Left renal pelvis (tissue), 4 donors: Measurements from ENCODE around the gene LHFPL3. TPM values are rescaled to one million over a fixed set of nuclear protein-coding genes. Genes with fewer than 3 reads are reported as not detected.
A peak's percentile ranks its signal among the peaks of the same experiment; 100 is the strongest.
"Not testable (repeated sequence)": the region's sequence is repeated elsewhere in the genome, so short reads cannot be mapped to it uniquely, and the experiment has no call there.

Experiments used
- DNase-seq, 4 donors: peaks; one replicate each; pipeline ENCODE4 v3.0.0-alpha.2; 2013; ENCODE audit warnings: low read depth in 4 of 4, low spot score in 3 of 4
- polyA plus RNA-seq, 4 donors: library from polyadenylated mRNA; unstranded; fragments of 120-200 nt; gene quantifications; one replicate each; pipeline ENCODE4 v1.2.1, GENCODE V29; 2013; ENCODE audit not compliant: insufficient read length in 4 of 4

The LHFPL3 gene
- polyA plus RNA-seq, 4 donors, result 0.15 to 8.5 (median 7.3) TPM

GRCh38 chr7:104923010-104923421 is 594.6 kb downstream of the LHFPL3 start:
- peak; percentile 58 to 75 (median 69) for DNase-seq

DNA sequence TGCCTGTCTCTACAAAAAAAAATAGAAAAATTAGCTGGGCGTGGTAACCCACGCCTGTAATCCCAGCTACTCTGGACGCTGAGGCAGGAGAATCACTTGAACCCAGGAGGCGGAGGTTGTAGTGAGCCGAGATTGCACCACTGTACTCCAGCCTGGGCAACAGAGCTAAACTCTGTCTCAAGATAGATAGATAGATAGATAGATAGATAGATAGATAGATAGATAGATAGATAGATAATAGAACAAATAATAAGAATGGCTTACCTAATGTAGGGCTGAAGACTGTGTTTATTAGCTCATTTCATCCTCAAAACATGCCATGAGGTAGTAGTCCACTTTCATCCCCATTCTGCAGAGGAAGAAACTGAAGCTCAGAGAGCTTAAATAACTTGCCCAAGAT is 597.8 kb downstream of the LHFPL3 start:
- not testable (repeated sequence) for DNase-seq

DNA sequence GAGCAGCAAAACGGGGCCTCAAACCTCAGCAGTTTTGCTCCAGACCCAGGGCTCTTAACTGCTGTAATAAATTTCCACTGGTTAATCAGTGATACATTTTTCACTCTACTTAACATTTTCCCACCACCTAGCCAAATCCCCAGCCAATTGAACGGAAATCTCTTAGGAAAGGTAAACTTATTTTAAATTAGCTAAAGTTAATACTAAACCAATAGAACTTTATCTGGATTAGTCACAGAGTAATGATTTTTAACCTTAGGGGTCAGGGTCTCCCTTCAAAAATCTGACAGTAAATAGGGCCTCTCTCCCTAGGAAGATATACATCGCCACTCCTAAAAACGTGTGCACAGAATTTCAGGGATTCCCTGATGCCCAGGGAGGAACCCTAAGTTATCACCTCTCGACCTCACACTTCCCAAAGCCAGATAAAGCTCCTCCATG is 598.2 kb downstream of the LHFPL3 start:
- peak in 3 of 4 donors; percentile 58 to 67 (median 64) for DNase-seq

DNA sequence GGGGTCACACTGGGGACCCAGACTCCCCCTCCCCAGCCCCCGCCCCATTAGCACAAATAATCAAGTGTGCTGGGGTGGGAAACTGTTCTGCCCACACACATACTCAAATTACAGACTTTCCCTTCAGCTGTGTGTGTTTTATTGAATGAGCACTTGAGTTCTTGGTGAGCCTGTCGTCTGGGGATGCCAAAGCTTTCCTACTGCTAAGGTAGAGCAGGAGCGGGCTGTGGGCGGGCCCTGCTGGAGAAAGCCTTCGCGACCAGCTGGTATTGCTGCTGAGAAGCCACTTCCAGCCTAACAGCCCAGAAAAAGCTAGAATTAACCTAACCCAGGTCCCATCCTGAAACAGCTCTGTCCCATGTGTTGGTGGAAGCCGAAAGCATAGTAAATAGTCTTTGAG is 598.7 kb downstream of the LHFPL3 start:
- DNase-seq, result peak in 1 of 4 donors; percentile 56

DNA sequence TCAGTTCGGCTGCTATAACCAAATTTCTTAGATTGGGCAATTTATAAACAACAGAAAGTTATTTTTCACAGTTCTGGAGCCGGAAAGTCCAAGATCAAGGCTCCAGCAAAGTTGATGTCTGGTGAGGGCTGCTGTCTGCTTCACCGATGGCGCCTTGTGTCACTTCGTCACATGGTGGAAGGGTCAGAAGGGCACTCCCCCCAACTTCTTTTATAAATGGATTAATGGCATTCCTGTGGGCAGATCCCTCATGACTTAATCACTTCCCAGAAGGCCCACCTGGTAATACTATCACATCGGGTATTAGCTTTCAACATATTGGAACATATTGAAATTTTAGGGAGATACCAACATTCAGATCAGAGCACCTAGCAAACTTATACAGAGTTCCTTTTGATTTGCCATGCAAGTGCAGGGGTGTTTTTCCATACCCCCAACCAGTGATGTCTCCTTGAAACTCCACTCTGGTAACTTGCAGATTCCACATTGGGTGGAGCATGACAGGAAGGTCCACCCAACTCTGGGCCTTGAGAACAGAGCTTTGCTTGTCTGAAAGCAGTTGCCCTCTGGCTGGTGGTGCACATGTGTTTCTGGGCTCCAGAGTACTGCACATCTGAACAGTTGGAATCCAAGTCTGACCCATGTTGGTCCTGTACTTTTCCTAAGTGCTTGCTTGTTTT is 600.5 kb downstream of the LHFPL3 start:
- DNase-seq, result no peak

- DNase-seq, result no peak
Measured at GRCh38 chr7:104929921-104930320, 601.5 kb downstream of the LHFPL3 start.

DNA sequence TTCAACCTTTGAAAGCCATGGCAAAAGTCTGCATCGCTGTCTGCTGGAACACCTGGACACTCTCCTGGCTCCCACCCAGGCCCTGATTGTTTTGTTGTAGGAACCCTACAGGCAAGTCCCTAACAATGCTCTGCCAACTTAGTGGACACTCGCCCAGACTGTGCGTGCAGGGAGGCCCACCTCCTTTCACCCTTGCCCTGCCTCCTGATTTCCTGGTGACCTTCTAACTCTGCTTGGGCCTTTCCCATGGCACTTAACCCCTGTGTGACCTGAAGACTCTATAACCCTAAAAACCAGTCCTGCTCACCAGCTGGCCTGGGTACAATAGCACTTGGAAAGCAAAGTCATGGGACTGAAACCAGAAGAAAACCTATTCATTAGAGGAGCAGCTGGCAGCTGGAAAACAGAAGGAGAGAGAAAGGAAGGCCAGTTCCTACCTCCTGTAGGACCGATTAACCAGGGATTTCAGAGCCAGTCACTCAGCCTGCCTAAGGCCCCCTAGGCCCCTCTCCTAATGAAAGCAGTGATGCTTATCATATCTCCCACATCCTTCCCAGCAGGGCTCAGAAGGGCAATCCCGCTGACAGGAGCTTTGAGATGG is 602.9 kb downstream of the LHFPL3 start:
- no peak for DNase-seq

DNA sequence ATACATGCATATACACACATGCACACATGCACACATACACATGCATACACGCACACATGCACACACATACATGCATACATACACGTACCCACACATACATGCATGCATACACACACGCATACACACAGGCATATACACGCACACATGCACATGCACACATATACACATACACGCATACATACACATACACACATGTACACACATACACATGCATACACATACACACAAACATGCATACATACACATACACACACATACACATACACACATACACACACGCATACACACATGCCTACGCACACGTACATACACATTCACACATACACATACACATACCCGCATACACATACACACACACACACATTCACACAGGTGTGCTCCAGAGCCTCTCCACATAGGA is 604.6 kb downstream of the LHFPL3 start:
- DNase-seq, result no peak

GRCh38 chr7:104933521-104933988 is 605.2 kb downstream of the LHFPL3 start:
- no peak for DNase-seq

DNA sequence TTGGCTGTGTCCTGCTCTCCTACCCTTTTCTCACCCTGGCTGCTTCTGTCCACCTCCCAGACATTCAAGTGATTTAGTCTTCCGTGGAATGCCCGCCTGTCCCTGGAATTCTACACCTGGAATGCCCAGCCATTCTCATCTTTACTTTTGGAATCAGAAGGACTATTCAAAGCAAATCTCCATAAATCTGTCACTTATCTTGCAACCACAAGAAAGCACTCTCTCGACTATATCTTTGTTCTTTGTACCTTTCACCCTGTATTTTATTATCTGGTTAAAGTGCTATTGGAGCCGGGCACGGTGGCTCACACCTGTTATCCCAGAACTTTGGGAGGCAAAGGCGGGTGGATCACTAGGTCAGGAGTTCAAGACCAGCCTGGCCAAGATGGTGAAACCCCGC is 606.3 kb downstream of the LHFPL3 start:
- no peak for DNase-seq

DNA sequence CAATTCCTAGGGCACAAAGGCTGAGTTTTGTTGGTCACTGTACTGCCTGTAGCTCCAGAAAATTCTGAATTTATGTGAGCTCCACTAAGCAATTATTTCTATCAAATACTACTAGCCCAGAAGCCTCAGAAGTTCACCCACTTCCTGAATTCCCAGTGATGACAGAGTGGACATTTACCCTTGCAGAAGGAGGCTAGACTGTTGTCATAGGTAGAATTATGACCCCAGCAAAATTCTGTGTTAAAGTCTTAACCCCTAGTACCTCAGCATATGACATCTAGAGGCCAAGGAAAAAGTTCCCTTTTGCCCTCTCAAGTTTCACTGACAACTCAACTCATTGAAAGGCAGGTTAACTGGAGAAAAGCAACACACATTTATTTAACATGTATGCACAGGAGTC is 606.9 kb downstream of the LHFPL3 start:
- DNase-seq, result no peak

- no peak for DNase-seq
Measured at GRCh38 chr7:104936546-104936945, 608.1 kb downstream of the LHFPL3 start.

DNA sequence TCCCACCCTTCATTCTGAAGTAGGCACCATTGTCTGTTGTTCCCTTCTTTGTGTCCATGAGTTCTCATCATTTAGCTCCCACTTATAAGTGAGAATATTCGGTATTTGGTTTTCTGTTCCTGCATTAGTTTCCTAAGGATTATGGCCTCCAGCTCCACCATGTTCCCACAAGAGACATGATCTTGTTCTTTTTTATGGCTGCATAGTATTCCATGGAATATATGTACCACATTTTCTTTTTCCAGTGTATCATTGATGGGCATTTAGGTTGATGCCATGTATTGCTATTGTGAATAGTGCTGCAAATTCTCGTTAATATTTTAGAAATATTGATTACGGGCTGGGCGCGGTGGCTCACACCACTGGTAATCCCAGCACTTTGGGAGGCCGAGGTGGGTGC is 609.1 kb downstream of the LHFPL3 start:
- DNase-seq, result not testable (repeated sequence)

- DNase-seq, result no peak
Measured at GRCh38 chr7:104938741-104939390, 610.5 kb downstream of the LHFPL3 start.

DNA sequence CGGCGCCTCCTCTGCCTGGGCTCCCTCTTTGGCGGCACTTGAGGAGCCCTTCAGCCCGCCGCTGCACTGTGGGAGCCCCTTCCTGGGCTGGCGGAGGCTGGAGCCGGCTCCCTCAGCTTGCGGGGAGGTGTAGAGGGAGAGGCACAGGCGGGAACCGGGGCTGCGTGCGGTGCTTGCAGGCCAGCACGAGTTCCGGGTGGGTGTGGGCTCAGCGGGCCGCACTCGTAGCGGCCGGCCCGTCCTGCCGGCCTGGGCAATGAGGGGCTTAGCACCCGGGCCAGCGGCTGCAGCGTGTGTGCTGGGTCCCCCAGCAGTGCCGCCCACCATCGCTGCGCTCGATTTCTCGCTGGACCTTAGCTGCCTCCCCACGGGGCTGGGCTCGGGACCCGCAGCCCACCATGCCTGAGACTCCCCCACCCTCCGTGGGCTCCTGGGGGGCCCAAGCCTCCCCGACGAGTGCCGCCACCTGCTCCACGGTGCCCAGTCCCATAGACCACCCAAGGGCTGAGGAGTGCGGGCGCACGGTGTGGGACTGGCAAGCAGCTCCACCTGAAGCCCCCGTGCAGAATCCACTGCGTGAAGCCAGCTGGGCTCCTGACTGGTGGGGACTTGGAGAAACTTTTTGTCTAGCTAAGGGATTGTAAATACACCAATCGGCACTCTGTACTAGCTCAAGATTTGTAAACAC is 611.8 kb downstream of the LHFPL3 start:
- DNase-seq, result no peak

GRCh38 chr7:104943502-104944343 is 615.3 kb downstream of the LHFPL3 start:
- DNase-seq, result peak in 3 of 4 donors; percentile 61 to 75 (median 72)

DNA sequence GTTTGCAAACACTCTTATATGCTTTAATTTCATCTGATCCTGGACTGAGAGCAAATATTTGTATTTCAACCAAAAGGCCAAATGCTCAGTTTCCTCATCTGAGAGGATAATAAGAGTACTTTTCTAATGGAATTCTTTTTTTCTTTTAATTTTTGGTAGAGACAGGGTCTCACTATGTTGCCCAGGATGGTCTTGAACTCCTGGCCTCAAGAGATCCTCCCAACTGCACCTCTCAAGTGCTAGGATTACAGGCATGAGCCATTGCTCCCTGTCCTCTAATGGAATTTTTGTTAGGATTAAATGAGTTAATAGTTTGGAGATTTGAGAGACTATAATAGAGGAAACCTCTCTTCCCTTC is 617.2 kb downstream of the LHFPL3 start:
- DNase-seq, result no peak

DNA sequence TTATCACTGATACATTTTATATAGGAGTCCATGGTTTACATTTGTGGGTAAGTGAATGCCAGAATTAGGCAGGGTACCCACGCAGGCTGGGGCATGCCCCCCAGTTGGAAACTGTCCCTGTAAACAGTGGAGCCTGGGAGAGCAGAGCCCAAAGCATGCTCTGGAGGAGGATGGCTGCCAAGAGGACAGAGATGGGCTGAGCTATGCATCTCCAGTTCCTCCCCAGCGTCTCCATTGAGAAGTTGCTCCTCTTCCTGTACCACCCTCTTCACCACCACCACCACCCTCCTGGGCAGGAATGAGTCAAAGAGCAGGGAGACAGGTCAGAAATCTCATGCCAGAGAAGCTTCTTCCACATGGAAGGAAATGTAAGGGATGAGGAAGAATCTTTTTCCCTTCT is 617.9 kb downstream of the LHFPL3 start:
- no peak for DNase-seq

- no peak for DNase-seq
Measured at GRCh38 chr7:104950006-104950405, 621.6 kb downstream of the LHFPL3 start.

DNA sequence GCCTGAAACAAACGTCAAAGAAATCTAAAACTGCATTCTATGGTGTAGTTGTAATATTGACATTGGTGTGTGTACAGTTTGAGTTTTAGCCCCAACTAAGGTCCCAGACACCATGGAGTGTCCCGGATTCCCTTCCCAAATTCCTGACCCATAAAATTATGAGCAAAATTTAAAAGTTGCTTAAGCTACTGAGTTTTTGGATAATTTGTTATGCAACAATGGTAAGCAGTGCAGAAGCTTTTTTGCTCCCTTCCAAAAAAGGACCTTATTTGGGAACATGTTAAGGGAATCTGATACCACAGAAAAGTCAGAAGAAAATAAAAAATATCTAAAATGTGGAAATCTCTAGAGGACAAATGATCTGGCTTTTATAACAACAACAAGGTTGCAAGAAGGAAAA is 622.4 kb downstream of the LHFPL3 start:
- DNase-seq, result no peak
